Measurements from ENCODE around the gene SCN7A. TPM values are rescaled to one million over a fixed set of nuclear protein-coding genes. Genes with fewer than 3 reads are reported as not detected.

SCN7A gene
- total RNA-seq, 2 donors from 2014 or later = not detected

- Mint-ChIP-seq H3K9me3 (peaks cover 3 to 5% of the 10 kb centered on the region in 2 donors), H3K27ac (no peak overlapping the region), H3K27me3 (ENCODE audit: low read depth) (no peaks in the 10 kb centered on the region), H3K4me1 (ENCODE audit: low read depth) (no peaks in the 10 kb centered on the region), H3K4me3 (no peak overlapping the region), H3K36me3 (ENCODE audit: insufficient read depth in 2 of 2) (no peaks in the 10 kb centered on the region)
- ATAC-seq (replicated peaks in 1 of 2) = no peak
- no peak for DNase-seq
These were observed 53.7 kb downstream of the SCN7A start for GRCh38 chr2:166440313-166440712.

- peaks cover 3% of the 10 kb centered on the region in 2 donors for H3K9me3 Mint-ChIP-seq
- DNase-seq (no peak), ATAC-seq (replicated peaks in 1 of 2) (no peak)
- H3K27ac Mint-ChIP-seq = no peak overlapping the region
- H3K27me3 Mint-ChIP-seq (ENCODE audit: low read depth) = no peaks in the 10 kb centered on the region
- no peaks in the 10 kb centered on the region for H3K4me1 Mint-ChIP-seq (ENCODE audit: low read depth)
- H3K36me3 Mint-ChIP-seq (ENCODE audit: insufficient read depth in 2 of 2) = no peaks in the 10 kb centered on the region
- no peak overlapping the region for H3K4me3 Mint-ChIP-seq
These were observed 55.0 kb downstream of the SCN7A start for GRCh38 chr2:166439078-166439477.

- ATAC-seq (replicated peaks in 1 of 2) (no peak), DNase-seq (no peak)
- Mint-ChIP-seq H3K27me3 (ENCODE audit: low read depth) (no peaks in the 10 kb centered on the region), H3K27ac (no peak overlapping the region), H3K9me3 (peaks cover 0 to 3% of the 10 kb centered on the region in 2 donors), H3K36me3 (ENCODE audit: insufficient read depth in 2 of 2) (no peaks in the 10 kb centered on the region), H3K4me3 (no peak overlapping the region), H3K4me1 (ENCODE audit: low read depth) (no peaks in the 10 kb centered on the region)
These were observed 57.1 kb downstream of the SCN7A start for GRCh38 chr2:166436976-166437375.

GRCh38 chr2:166436189-166436588 lies 57.9 kb downstream of the SCN7A start:
- H3K36me3 Mint-ChIP-seq (ENCODE audit: insufficient read depth in 2 of 2) = no peaks in the 10 kb centered on the region
- no peak overlapping the region for H3K27ac Mint-ChIP-seq
- no peaks in the 10 kb centered on the region for H3K4me1 Mint-ChIP-seq (ENCODE audit: low read depth)
- H3K4me3 Mint-ChIP-seq = no peak overlapping the region
- H3K27me3 Mint-ChIP-seq (ENCODE audit: low read depth) = no peaks in the 10 kb centered on the region
- ATAC-seq (replicated peaks in 1 of 2) (no peak), DNase-seq (no peak)
- peaks cover 0 to 3% of the 10 kb centered on the region in 2 donors for H3K9me3 Mint-ChIP-seq

GRCh38 chr2:166434491-166434890 lies 59.6 kb downstream of the SCN7A start:
- Mint-ChIP-seq H3K9me3 (peaks cover 0 to 3% of the 10 kb centered on the region in 2 donors), H3K4me3 (no peak overlapping the region), H3K27me3 (ENCODE audit: low read depth) (no peaks in the 10 kb centered on the region), H3K36me3 (ENCODE audit: insufficient read depth in 2 of 2) (no peaks in the 10 kb centered on the region), H3K27ac (no peak overlapping the region), H3K4me1 (ENCODE audit: low read depth) (no peaks in the 10 kb centered on the region)
- DNase-seq (no peak), ATAC-seq (replicated peaks in 1 of 2) (no peak)

- DNase-seq = no peak
- no peak for ATAC-seq (replicated peaks in 1 of 2)
- no peaks in the 10 kb centered on the region for H3K27me3 Mint-ChIP-seq (ENCODE audit: low read depth)
- H3K4me1 Mint-ChIP-seq (ENCODE audit: low read depth) = no peaks in the 10 kb centered on the region
- peaks cover 0 to 3% of the 10 kb centered on the region in 2 donors for H3K9me3 Mint-ChIP-seq
- no peak overlapping the region for H3K4me3 Mint-ChIP-seq
- no peaks in the 10 kb centered on the region for H3K36me3 Mint-ChIP-seq (ENCODE audit: insufficient read depth in 2 of 2)
- no peak overlapping the region for H3K27ac Mint-ChIP-seq
These were observed 60.6 kb downstream of the SCN7A start for GRCh38 chr2:166433457-166433856.

- no peaks in the 10 kb centered on the region for H3K27me3 Mint-ChIP-seq (ENCODE audit: low read depth)
- no peak overlapping the region for H3K27ac Mint-ChIP-seq
- no peaks in the 10 kb centered on the region for H3K36me3 Mint-ChIP-seq (ENCODE audit: insufficient read depth in 2 of 2)
- H3K9me3 Mint-ChIP-seq = no peaks in the 10 kb centered on the region
- H3K4me3 Mint-ChIP-seq = no peak overlapping the region
- no peak for DNase-seq
- no peaks in the 10 kb centered on the region for H3K4me1 Mint-ChIP-seq (ENCODE audit: low read depth)
- no peak for ATAC-seq (replicated peaks in 1 of 2)
These were observed 61.7 kb downstream of the SCN7A start for GRCh38 chr2:166432331-166432730.

- H3K27me3 Mint-ChIP-seq (ENCODE audit: low read depth) = no peaks in the 10 kb centered on the region
- DNase-seq = no peak
- H3K4me1 Mint-ChIP-seq (ENCODE audit: low read depth) = no peaks in the 10 kb centered on the region
- H3K9me3 Mint-ChIP-seq = no peaks in the 10 kb centered on the region
- no peak for ATAC-seq (replicated peaks in 1 of 2)
- H3K4me3 Mint-ChIP-seq = no peak overlapping the region
- no peak overlapping the region for H3K27ac Mint-ChIP-seq
- no peaks in the 10 kb centered on the region for H3K36me3 Mint-ChIP-seq (ENCODE audit: insufficient read depth in 2 of 2)
These were observed 69.2 kb downstream of the SCN7A start for GRCh38 chr2:166424841-166425240.

- Mint-ChIP-seq H3K4me3 (no peak overlapping the region), H3K27ac (no peak overlapping the region)
- DNase-seq = no peak
These were observed 74.5 kb downstream of the SCN7A start for GRCh38 chr2:166419616-166419934.

GRCh38 chr2:166418853-166419615 lies 75.0 kb downstream of the SCN7A start:
- ATAC-seq (replicated peaks in 1 of 2) (no peak), DNase-seq (no peak)
- Mint-ChIP-seq H3K9me3 (no peaks in the 10 kb centered on the region), H3K27ac (no peak overlapping the region), H3K36me3 (ENCODE audit: insufficient read depth in 2 of 2) (no peaks in the 10 kb centered on the region), H3K27me3 (ENCODE audit: low read depth) (no peaks in the 10 kb centered on the region), H3K4me1 (ENCODE audit: low read depth) (no peaks in the 10 kb centered on the region), H3K4me3 (no peak overlapping the region)

More at GRCh38 chr2:166419616-166419934, 74.5 kb downstream of the SCN7A start:
- H3K36me3 Mint-ChIP-seq (ENCODE audit: insufficient read depth in 2 of 2) = no peaks in the 10 kb centered on the region
- H3K9me3 Mint-ChIP-seq = no peaks in the 10 kb centered on the region
- H3K27me3 Mint-ChIP-seq (ENCODE audit: low read depth) = no peaks in the 10 kb centered on the region
- no peak for ATAC-seq (replicated peaks in 1 of 2)
- no peaks in the 10 kb centered on the region for H3K4me1 Mint-ChIP-seq (ENCODE audit: low read depth)

GRCh38 chr2:166417669-166418068 lies 76.4 kb downstream of the SCN7A start:
- no peaks in the 10 kb centered on the region for H3K36me3 Mint-ChIP-seq (ENCODE audit: insufficient read depth in 2 of 2)

GRCh38 chr2:166413255-166413654 lies 80.8 kb downstream of the SCN7A start:
- DNase-seq (no peak), ATAC-seq (replicated peaks in 1 of 2) (no peak)
- Mint-ChIP-seq H3K27ac (no peak overlapping the region), H3K9me3 (no peaks in the 10 kb centered on the region), H3K27me3 (ENCODE audit: low read depth) (no peaks in the 10 kb centered on the region), H3K36me3 (ENCODE audit: insufficient read depth in 2 of 2) (no peaks in the 10 kb centered on the region), H3K4me3 (no peak overlapping the region), H3K4me1 (ENCODE audit: low read depth) (no peaks in the 10 kb centered on the region)

More at GRCh38 chr2:166417669-166418068, 76.4 kb downstream of the SCN7A start:
- no peak overlapping the region for H3K4me3 Mint-ChIP-seq
- no peaks in the 10 kb centered on the region for H3K9me3 Mint-ChIP-seq
- no peaks in the 10 kb centered on the region for H3K4me1 Mint-ChIP-seq (ENCODE audit: low read depth)
- no peak for DNase-seq
- no peaks in the 10 kb centered on the region for H3K27me3 Mint-ChIP-seq (ENCODE audit: low read depth)
- no peak overlapping the region for H3K27ac Mint-ChIP-seq
- ATAC-seq (replicated peaks in 1 of 2) = no peak

GRCh38 chr2:166411473-166412230 lies 82.4 kb downstream of the SCN7A start:
- Mint-ChIP-seq H3K27ac (no peak overlapping the region), H3K27me3 (ENCODE audit: low read depth) (no peaks in the 10 kb centered on the region), H3K4me3 (no peak overlapping the region), H3K4me1 (ENCODE audit: low read depth) (no peaks in the 10 kb centered on the region), H3K36me3 (ENCODE audit: insufficient read depth in 2 of 2) (no peaks in the 10 kb centered on the region), H3K9me3 (peaks cover 0 to 2% of the 10 kb centered on the region in 2 donors)
- ATAC-seq (replicated peaks in 1 of 2) (no peak), DNase-seq (no peak)

All from activated T-cell treated with anti-CD3 and anti-CD28 coated beads, Interleukin-2, amount 50 U/mL, for 72 hours (primary cell).